Measurements from ENCODE around the gene ZC3H18.

DNA sequence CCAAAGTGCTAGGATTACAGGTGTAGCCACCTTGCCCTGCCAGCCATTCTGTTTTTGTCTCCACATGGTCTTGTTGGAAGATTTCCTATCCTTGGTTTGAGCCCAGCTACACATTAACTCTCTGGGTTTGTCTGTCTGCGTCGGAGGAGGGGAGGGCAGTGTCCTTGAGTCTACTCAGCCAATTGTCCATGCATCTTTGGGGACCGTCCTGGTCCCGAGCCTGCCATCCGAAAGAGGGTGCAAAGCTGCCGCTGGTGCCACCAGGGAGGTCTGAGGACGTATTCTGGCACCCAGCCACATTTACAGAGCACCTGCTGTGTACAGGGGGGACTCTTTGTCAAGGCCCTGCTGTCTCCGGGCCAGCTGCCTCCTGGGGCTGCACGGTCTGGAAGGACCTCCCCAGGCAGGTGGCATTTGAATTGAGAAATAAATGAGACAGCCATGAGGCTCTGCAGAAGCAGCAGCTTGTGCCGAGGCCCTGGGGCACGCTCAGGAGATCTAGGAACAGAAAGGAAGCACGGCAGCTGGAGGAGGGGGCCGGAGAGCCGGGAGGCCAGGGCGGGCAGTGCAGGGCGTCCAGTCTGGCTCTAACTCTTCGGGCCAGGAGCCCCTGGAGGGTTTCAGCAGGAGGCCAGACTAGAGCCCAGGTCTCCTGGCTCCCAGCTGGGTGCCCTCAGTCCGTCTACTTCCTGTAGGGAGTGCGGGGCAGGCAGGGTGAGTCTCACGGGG lies 79.2 kb downstream of the ZC3H18 start:
- TF ChIP-seq CREB1 (IDR thresholded peaks at IDR 0.05; ENCODE audit: low read depth), result no peak
- TF ChIP-seq, protein P1, sequence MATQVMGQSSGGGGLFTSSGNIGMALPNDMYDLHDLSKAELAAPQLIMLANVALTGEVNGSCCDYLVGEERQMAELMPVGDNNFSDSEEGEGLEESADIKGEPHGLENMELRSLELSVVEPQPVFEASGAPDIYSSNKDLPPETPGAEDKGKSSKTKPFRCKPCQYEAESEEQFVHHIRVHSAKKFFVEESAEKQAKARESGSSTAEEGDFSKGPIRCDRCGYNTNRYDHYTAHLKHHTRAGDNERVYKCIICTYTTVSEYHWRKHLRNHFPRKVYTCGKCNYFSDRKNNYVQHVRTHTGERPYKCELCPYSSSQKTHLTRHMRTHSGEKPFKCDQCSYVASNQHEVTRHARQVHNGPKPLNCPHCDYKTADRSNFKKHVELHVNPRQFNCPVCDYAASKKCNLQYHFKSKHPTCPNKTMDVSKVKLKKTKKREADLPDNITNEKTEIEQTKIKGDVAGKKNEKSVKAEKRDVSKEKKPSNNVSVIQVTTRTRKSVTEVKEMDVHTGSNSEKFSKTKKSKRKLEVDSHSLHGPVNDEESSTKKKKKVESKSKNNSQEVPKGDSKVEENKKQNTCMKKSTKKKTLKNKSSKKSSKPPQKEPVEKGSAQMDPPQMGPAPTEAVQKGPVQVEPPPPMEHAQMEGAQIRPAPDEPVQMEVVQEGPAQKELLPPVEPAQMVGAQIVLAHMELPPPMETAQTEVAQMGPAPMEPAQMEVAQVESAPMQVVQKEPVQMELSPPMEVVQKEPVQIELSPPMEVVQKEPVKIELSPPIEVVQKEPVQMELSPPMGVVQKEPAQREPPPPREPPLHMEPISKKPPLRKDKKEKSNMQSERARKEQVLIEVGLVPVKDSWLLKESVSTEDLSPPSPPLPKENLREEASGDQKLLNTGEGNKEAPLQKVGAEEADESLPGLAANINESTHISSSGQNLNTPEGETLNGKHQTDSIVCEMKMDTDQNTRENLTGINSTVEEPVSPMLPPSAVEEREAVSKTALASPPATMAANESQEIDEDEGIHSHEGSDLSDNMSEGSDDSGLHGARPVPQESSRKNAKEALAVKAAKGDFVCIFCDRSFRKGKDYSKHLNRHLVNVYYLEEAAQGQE (IDR thresholded peaks at IDR 0.05; ENCODE audit: low read depth), result no peak
- TF ChIP-seq USF1 (IDR thresholded peaks at IDR 0.05), result no peak
- TF ChIP-seq TAF1 (IDR thresholded peaks at IDR 0.05; ENCODE audit: low read depth), result no peak
- TF ChIP-seq RAD21 (IDR thresholded peaks at IDR 0.05; ENCODE audit: low read depth), result no peak
- TF ChIP-seq CEBPB (IDR thresholded peaks at IDR 0.05), result no peak
